ENCODE results near the gene EVX2. TPM values are rescaled to one million over a fixed set of nuclear protein-coding genes. Genes with fewer than 3 reads are reported as not detected.

Gene EVX2
- polyA plus RNA-seq, 1 experiment = not detected

GRCh38 chr2:176110415-176111308 is 26.9 kb upstream of the EVX2 start:
- Histone ChIP-seq H3K9me3 (ENCODE audit: control insufficient read depth, insufficient read depth, low read length) (peaks cover 10% of the 10 kb centered on the region; the same call in 1 of the 2 replicates), H3K27me3 (ENCODE audit: control insufficient read depth, insufficient read depth, low read length) (peaks cover 89% of the 10 kb centered on the region), H3K27ac (ENCODE audit: low read depth, low read length) (no peak overlapping the region), H3K4me3 (ENCODE audit: low read depth, low read length) (no peak overlapping the region)
- no peak for DNase-seq (ENCODE audit: low read depth, low spot score)
- no peak for TF ChIP-seq CTCF (IDR thresholded peaks at IDR 0.05; ENCODE audit: low read depth, low read length)
- ChIA-PET POLR2A (no interaction called here), CTCF (interaction anchor here (0.5 to 3.3 kb wide), 15 partner anchors 10 to 1894 kb away, joined by 3 to 16 read pairs (median 3); no protein-coding TSS in a partner anchor)

GRCh38 chr2:176109946-176110345 is 26.2 kb upstream of the EVX2 start:
- Histone ChIP-seq H3K27me3 (ENCODE audit: control insufficient read depth, insufficient read depth, low read length) (peaks cover 89% of the 10 kb centered on the region), H3K27ac (ENCODE audit: low read depth, low read length) (no peak overlapping the region), H3K4me3 (ENCODE audit: low read depth, low read length) (no peak overlapping the region), H3K9me3 (ENCODE audit: control insufficient read depth, insufficient read depth, low read length) (peaks cover 13% of the 10 kb centered on the region; the same call in 1 of the 2 replicates)
- ChIA-PET POLR2A (no interaction called here), CTCF (interaction anchor here (0.5 to 1.9 kb wide), 8 partner anchors 11 to 1659 kb away, joined by 3 to 8 read pairs (median 4); no protein-coding TSS in a partner anchor)
- DNase-seq (ENCODE audit: low read depth, low spot score) = no peak
- TF ChIP-seq CTCF (IDR thresholded peaks at IDR 0.05; ENCODE audit: low read depth, low read length) = no peak

GRCh38 chr2:176109192-176109901 is 25.6 kb upstream of the EVX2 start:
- ChIA-PET CTCF (interaction anchor here (0.5 to 1.7 kb wide), 3 partner anchors 543 to 1660 kb away, joined by 4 to 5 read pairs (median 5); no protein-coding TSS in a partner anchor), POLR2A (no interaction called here)
- DNase-seq (ENCODE audit: low read depth, low spot score) = no peak

GRCh38 chr2:176107731-176108181 is 24.0 kb upstream of the EVX2 start:
- no peak overlapping the region for H3K4me3 ChIP-seq (ENCODE audit: low read depth, low read length)
- H3K27ac ChIP-seq (ENCODE audit: low read depth, low read length) = no peak overlapping the region
- no peak for DNase-seq (ENCODE audit: low read depth, low spot score)
- H3K27me3 ChIP-seq (ENCODE audit: control insufficient read depth, insufficient read depth, low read length) = peaks cover 86% of the 10 kb centered on the region
- no peak for TF ChIP-seq CTCF (IDR thresholded peaks at IDR 0.05; ENCODE audit: low read depth, low read length)
- POLR2A ChIA-PET = interaction anchor here (0.6 kb wide), 1 partner anchor 735 kb away, joined by 3 read pairs; no protein-coding TSS in a partner anchor
- H3K9me3 ChIP-seq (ENCODE audit: control insufficient read depth, insufficient read depth, low read length) = peaks cover 11% of the 10 kb centered on the region; the same call in 1 of the 2 replicates
- CTCF ChIA-PET = no interaction called here

More at GRCh38 chr2:176109192-176109901, 25.6 kb upstream of the EVX2 start:
- H3K27ac ChIP-seq (ENCODE audit: low read depth, low read length) = no peak overlapping the region
- peaks cover 13% of the 10 kb centered on the region; the same call in 1 of the 2 replicates for H3K9me3 ChIP-seq (ENCODE audit: control insufficient read depth, insufficient read depth, low read length)
- peaks cover 89% of the 10 kb centered on the region for H3K27me3 ChIP-seq (ENCODE audit: control insufficient read depth, insufficient read depth, low read length)
- no peak for TF ChIP-seq CTCF (IDR thresholded peaks at IDR 0.05; ENCODE audit: low read depth, low read length)
- H3K4me3 ChIP-seq (ENCODE audit: low read depth, low read length) = no peak overlapping the region
